ENCODE results near the gene COMTD1.

DNA sequence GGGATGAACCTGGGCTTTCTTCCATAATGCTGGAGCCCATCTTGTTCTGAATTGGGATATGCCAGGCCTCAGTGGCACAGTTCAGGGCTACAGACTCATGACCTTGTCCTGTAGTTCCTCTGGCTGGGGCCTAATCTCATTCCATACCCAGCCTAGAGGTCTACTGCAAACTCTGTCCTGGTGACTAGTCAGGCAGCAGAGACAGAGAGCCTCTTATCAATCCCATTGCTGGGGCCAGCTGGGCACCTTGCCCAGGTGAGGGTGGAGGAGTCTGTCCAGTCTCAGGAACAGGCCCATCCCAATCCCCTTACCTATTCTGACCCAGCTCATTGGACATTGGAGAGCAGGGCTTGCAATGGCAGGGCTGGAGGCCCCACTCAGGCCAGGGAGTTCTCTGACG, 28.0 kb upstream of the COMTD1 start:
- TF ChIP-seq KLF9 (tag by site-specific recombination; IDR thresholded peaks at IDR 0.05; ENCODE audit: low read depth) (no peak), SETDB1 (IDR thresholded peaks at IDR 0.05; ENCODE audit: insufficient read length, low read length) (no peak), ZNF501 (tag by site-specific recombination; IDR thresholded peaks at IDR 0.05) (no peak), ZNF114 (tag by site-specific recombination; IDR thresholded peaks at IDR 0.05) (no peak), ZNF837 (tag by site-specific recombination; IDR thresholded peaks at IDR 0.05) (no peak), ZFP3 (tag by site-specific recombination; IDR thresholded peaks at IDR 0.05; ENCODE audit: low read depth) (no peak), YY1 (tag by site-specific recombination; IDR thresholded peaks at IDR 0.05) (no peak)
- TF ChIP-seq, protein P1, sequence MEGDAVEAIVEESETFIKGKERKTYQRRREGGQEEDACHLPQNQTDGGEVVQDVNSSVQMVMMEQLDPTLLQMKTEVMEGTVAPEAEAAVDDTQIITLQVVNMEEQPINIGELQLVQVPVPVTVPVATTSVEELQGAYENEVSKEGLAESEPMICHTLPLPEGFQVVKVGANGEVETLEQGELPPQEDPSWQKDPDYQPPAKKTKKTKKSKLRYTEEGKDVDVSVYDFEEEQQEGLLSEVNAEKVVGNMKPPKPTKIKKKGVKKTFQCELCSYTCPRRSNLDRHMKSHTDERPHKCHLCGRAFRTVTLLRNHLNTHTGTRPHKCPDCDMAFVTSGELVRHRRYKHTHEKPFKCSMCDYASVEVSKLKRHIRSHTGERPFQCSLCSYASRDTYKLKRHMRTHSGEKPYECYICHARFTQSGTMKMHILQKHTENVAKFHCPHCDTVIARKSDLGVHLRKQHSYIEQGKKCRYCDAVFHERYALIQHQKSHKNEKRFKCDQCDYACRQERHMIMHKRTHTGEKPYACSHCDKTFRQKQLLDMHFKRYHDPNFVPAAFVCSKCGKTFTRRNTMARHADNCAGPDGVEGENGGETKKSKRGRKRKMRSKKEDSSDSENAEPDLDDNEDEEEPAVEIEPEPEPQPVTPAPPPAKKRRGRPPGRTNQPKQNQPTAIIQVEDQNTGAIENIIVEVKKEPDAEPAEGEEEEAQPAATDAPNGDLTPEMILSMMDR (tag by site-specific recombination; IDR thresholded peaks at IDR 0.05), result no peak
- TF ChIP-seq, protein P2, sequence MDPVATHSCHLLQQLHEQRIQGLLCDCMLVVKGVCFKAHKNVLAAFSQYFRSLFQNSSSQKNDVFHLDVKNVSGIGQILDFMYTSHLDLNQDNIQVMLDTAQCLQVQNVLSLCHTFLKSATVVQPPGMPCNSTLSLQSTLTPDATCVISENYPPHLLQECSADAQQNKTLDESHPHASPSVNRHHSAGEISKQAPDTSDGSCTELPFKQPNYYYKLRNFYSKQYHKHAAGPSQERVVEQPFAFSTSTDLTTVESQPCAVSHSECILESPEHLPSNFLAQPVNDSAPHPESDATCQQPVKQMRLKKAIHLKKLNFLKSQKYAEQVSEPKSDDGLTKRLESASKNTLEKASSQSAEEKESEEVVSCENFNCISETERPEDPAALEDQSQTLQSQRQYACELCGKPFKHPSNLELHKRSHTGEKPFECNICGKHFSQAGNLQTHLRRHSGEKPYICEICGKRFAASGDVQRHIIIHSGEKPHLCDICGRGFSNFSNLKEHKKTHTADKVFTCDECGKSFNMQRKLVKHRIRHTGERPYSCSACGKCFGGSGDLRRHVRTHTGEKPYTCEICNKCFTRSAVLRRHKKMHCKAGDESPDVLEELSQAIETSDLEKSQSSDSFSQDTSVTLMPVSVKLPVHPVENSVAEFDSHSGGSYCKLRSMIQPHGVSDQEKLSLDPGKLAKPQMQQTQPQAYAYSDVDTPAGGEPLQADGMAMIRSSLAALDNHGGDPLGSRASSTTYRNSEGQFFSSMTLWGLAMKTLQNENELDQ (tag by site-specific recombination; IDR thresholded peaks at IDR 0.05; ENCODE audit: low read depth), result no peak

Measured in HEK293 (cell line).